Aorta (tissue), 5 donors: ENCODE measurements around the gene SGTA. TPM values are rescaled to one million over a fixed set of nuclear protein-coding genes. Genes with fewer than 3 reads are reported as not detected.

Experiments used
- ATAC-seq: fragments of 200-7000 bp; cut with Tn5 transposase; one replicate; pipeline ENCODE4 v1.9.1; 2022; ENCODE audit warnings: moderate library complexity; ENCODE audit not compliant: low FRiP score
- DNase-seq, 2 donors: peaks; one replicate each; pipeline ENCODE4 v3.0.0-alpha.2; 2020
- H3K27ac ChIP-seq, 2 donors: one replicate each; pipeline ENCODE4 v1.5.1; 2013; ENCODE audit warnings: low read length in 2 of 2, mild to moderate bottlenecking in 2 of 2, moderate library complexity in 2 of 2, control low read depth in 1 of 2, inconsistent platforms in 1 of 2, low read depth in 1 of 2
- H3K27me3 ChIP-seq, 2 donors: one replicate each; pipeline ENCODE4 v1.6.1; 2013; ENCODE audit warnings: control low read depth in 1 of 2, low read length in 1 of 2, mild to moderate bottlenecking in 1 of 2, moderate library complexity in 1 of 2; ENCODE audit not compliant: insufficient read depth in 2 of 2, control insufficient read depth in 1 of 2
- H3K36me3 ChIP-seq, 2 donors: one replicate each; pipeline ENCODE4 v1.6.1; 2013; ENCODE audit warnings: control low read depth in 1 of 2, low read length in 1 of 2, mild to moderate bottlenecking in 1 of 2; ENCODE audit not compliant: insufficient read depth in 2 of 2, control insufficient read depth in 1 of 2
- H3K4me1 ChIP-seq, 2 donors: one replicate each; pipeline ENCODE4 v1.6.1; 2013; ENCODE audit warnings: low read length in 2 of 2, control low read depth in 1 of 2, mild to moderate bottlenecking in 1 of 2, moderate library complexity in 1 of 2; ENCODE audit not compliant: insufficient read depth in 2 of 2, control insufficient read depth in 1 of 2
- H3K4me3 ChIP-seq, 2 donors: one replicate each; pipeline ENCODE4 v1.5.1; 2013; ENCODE audit warnings: low read length in 2 of 2, control low read depth in 1 of 2, mild to moderate bottlenecking in 1 of 2
- H3K9me3 ChIP-seq: one replicate; pipeline ENCODE4 v1.6.1; 2013; ENCODE audit warnings: mild to moderate bottlenecking, low read length; ENCODE audit not compliant: control insufficient read depth
- WGBS, 2 donors: extraction: QIAGEN DNeasy Blood & Tissue Kit; methylation state at CpG; one replicate each; pipeline ENCODE4 v1.1.7; 2013; 5-methylcytosine and 5-hydroxymethylcytosine counted together
- intact Hi-C, 2 donors: fragments of 100-400 bp; cut with DNase I; formaldehyde crosslinking; loops; one replicate each; pipeline versions ENCODE4 v1.14.2 to v1.15.0; 2022
- long read RNA-seq, 2 donors: library from polyadenylated mRNA; unstranded; transcript quantifications; one replicate each; pipeline ENCODE4 v2.0.0, GENCODE V29; 2020 to 2021
- polyA plus RNA-seq, 2 donors: library from polyadenylated mRNA; stranded (reverse); fragments of 200-250 nt; gene quantifications; one replicate each; pipeline ENCODE4 v1.2.3, GENCODE V29; 2013
- total RNA-seq, 2 donors: library from RNA; stranded (reverse); fragmentation: NEBNext Ultra II Directional; extraction: Animal tissue kit (Norgen Biotek cat#: 25700); gene quantifications; one replicate each; pipeline ENCODE4 v1.2.1, GENCODE V29; 2021
- donor health status: healthy with polysubstance abuse.
- donor health status: Bipolar disorder and iron deficiency.
- donor health status: DM: no; HTN: no; CAD: no.
- donor health status: DM: no; HTN: no; CAD: no.
- donor health status: DM: yes; HTN: yes; CAD: no.

SGTA gene, protein sequence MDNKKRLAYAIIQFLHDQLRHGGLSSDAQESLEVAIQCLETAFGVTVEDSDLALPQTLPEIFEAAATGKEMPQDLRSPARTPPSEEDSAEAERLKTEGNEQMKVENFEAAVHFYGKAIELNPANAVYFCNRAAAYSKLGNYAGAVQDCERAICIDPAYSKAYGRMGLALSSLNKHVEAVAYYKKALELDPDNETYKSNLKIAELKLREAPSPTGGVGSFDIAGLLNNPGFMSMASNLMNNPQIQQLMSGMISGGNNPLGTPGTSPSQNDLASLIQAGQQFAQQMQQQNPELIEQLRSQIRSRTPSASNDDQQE
- total RNA-seq, result 10 to 100 TPM; 31.5 to 32.9 TPM
- 10 to 100 TPM; 30.6 to 55.1 TPM for polyA plus RNA-seq
- long read RNA-seq, donor 1, transcript SGTA-201 (12 exons, 2,330 nt), result major isoform, 193 of 238 reads
- long read RNA-seq, donor 1, partial matches to known transcripts, result 35 of 238 reads
- long read RNA-seq, donor 1, other reads (novel, unspliced or antisense), result 10 of 238 reads
- long read RNA-seq, donor 2, transcript SGTA-201 (12 exons, 2,330 nt), result major isoform, 29 of 40 reads
- long read RNA-seq, donor 2, partial matches to known transcripts, result 8 of 40 reads
- long read RNA-seq, donor 2, other reads (novel, unspliced or antisense), result 2 of 40 reads

DNA sequence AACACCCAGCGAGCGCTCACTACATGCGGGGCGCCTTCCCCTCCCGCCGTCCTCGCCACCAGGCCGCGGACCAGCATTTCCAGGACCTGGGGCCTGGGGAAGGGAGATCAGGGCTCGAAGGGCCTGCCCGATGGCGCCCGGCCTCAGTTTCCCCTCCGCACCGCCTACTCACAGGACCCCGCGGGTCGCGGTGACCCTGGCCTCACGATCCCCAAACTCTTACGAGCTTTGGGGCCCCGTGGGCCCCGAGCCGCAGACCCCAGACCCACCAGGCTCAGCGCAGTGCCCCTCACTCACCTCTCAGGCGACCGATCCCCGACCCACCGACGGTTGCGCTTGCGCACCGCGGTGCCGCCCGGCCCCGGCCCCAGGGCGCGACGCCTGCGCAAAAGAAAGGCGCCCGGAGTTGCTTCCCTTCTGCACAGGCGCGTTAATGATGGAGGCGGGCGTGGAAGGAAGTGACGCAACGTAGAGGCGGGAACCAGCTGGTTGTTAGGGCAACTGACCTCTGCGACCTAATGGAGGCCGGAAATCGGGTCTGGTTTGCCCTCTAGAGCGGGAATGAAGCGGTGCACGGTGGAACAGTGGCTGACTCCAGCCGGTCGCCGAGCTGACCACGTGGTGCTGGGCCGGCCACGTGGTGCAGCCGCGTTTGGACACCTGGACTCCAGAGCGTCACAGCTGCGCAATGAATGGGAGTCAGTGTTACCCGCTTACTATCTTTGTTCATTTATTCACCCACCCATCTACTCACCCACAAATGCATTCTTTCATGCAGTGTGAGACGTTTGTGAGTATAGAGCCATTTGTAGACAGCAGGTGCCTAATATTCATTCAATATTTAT lies at the start of gene SGTA:
Gene SGTA (minus strand): TSS at position 338 of the 845 bp plus-strand sequence. CDS start 14,205 bp downstream, outside the sequence.
- Histone ChIP-seq H3K27ac (peak within 1 kb of the TSS in 1 of 2 donors; percentile 43), H3K9me3 (no peaks in the 10 kb centered on the region), H3K36me3 (no peaks in the 10 kb centered on the region), H3K27me3 (no peaks in the 10 kb centered on the region), H3K4me3 (peak within 1 kb of the TSS; percentile 74 to 81), H3K4me1 (peaks cover 0 to 1% of the 10 kb centered on the region in 2 donors)
- WGBS, 2 donors, result 0% methylated on average over 51 to 68 of the region's 68 CpGs
- DNase-seq, result peak; percentile 98 to 99
- ATAC-seq, result peak; percentile 93
- intact Hi-C loops, result no loop called here

DNA sequence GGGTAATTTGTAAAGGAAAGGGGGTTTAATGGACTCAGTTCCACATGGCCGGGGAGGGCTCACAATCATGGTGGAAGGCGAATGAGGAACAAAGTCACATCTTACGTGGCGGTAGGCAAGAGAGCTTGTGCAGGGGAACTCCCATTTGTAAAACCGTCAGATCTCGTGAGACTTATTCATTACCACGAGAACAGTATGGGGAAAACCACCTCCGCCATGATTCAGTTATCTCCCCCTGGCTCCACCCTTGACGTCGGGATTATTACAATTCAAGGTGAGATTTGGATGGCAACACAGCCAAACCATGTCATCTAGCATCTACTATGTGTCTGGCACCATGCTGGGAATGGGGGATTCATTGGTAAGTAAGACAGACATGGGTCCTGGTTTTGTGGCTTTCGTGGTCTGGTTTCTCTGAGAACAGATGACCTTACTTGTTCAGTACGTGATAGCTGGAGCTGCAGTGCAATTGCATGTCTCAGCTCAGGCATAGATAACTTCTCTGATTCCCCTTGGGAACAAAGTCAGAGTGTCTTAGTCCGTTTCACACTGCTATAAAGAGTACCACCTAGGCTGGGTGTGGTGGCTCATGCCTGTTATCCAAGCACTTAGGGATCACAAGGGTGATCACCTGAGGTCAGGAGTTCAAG lies 44.9 kb upstream of the SGTA start:
- peaks cover 7 to 13% of the 10 kb centered on the region in 2 donors for H3K36me3 ChIP-seq
- ATAC-seq (no peak), DNase-seq (no peak)
- no peak overlapping the region for H3K4me3 ChIP-seq
- H3K9me3 ChIP-seq, result peaks cover 8% of the 10 kb centered on the region
- H3K4me1 ChIP-seq, result no peaks in the 10 kb centered on the region
- H3K27ac ChIP-seq, result no peak overlapping the region
- intact Hi-C loops, result no loop called here
- no peaks in the 10 kb centered on the region for H3K27me3 ChIP-seq
- 90 to 97% methylated on average over 13 of the region's 13 CpGs for WGBS, 2 donors

DNA sequence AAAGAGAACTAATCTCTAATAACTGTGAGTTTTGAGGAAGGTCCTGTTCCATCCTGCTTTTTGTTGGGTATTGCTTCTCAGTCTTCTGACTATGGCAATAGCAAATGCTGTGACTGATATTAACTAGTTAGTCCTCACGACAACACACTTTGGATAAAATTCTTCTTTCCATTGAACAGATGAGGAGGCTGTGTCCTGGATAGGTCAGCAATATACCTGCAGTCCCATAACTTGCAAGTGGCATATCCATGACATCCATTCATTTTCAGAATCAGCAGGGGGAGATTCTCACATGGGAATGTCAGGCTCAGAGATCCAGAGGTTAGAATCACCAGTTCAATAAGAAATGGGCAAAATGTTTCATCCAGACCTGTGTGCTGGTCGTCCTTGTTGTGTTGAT lies 43.9 kb upstream of the SGTA start:
- Histone ChIP-seq H3K4me1 (no peaks in the 10 kb centered on the region), H3K4me3 (no peak overlapping the region), H3K27me3 (no peaks in the 10 kb centered on the region), H3K9me3 (peaks cover 2% of the 10 kb centered on the region), H3K36me3 (peaks cover 0 to 7% of the 10 kb centered on the region in 2 donors), H3K27ac (no peak overlapping the region)
- no peak for DNase-seq
- ATAC-seq, result no peak
- WGBS, 2 donors, result 85 to 96% methylated on average over 2 of the region's 2 CpGs
- intact Hi-C loops, result no loop called here

DNA sequence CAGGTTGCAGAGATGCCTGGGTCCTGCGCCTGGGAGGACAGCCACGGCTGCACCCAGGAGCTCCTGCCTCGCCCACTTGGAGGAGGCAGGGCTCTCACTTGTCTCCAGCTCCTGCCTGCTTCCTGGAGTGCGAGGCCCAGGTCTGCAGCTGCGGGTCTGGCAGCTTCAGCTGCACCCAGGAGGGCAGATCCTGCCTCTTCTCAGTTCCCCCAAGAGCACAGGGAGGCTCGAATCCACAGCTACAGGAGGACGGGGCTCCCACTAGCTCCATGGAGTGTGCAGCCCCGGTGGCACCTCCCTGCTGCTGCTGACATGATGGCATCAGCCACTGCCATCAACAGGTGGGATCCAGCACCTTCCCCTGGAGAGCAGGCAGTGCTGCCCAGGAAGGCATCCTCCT lies 41.1 kb upstream of the SGTA start:
- H3K9me3 ChIP-seq, result no peaks in the 10 kb centered on the region
- no peak overlapping the region for H3K4me3 ChIP-seq
- no peaks in the 10 kb centered on the region for H3K27me3 ChIP-seq
- intact Hi-C loops, result no loop called here
- H3K4me1 ChIP-seq, result no peaks in the 10 kb centered on the region
- DNase-seq (no peak), ATAC-seq (no peak)
- H3K27ac ChIP-seq, result no peak overlapping the region
- WGBS, 2 donors, result 77 to 86% methylated on average over 8 of the region's 8 CpGs
- peaks cover 0 to 7% of the 10 kb centered on the region in 2 donors for H3K36me3 ChIP-seq

DNA sequence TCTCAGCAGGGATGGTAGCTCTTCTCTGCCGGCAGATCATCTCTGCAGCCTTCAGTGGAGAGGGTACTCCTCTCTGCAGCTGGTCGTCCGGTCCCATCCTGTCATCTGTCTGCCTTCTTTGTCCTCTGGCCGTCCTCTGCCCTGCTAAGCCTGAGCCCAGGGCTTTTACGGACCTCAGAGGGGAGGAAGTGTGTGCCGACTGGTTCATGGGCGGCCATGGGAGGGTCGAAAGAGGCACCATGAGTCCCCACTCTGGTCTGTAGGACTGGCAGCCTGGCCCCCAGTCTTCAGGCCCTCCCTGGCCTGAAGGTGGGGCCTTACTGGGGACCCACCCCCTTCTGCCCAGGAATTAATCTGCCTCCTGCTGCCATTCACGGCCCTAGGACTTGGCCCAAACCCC lies 40.6 kb upstream of the SGTA start:
- H3K36me3 ChIP-seq, result peaks cover 0 to 7% of the 10 kb centered on the region in 2 donors
- H3K4me3 ChIP-seq, result no peak overlapping the region
- no peaks in the 10 kb centered on the region for H3K9me3 ChIP-seq
- no peaks in the 10 kb centered on the region for H3K4me1 ChIP-seq
- intact Hi-C loops, result no loop called here
- no peak overlapping the region for H3K27ac ChIP-seq
- no peak for DNase-seq
- WGBS, 2 donors, result 76% methylated on average over 9 of the region's 9 CpGs
- no peak for ATAC-seq
- H3K27me3 ChIP-seq, result no peaks in the 10 kb centered on the region

DNA sequence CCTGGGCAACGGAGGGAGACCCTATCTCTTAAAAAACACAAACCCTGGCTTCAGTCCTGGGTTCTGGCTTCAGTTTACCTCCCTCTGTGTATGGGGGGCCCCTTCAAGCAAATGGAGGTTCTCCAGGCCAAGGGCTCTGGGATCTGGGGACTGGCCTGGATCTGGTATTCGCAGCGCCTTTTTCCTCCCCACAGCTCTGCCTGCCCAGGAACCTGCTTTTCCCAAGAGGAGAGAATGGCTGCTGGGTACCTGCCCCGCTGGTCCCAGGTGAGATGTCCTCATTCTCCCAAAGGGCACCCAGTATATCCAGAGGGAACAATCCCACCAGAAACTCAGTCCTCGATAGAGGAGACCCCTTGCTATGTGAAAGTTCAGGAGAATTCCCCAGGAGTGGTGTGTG lies 39.8 kb upstream of the SGTA start:
- H3K9me3 ChIP-seq, result no peaks in the 10 kb centered on the region
- no peak for DNase-seq
- ATAC-seq, result no peak
- WGBS, 2 donors, result 91 to 94% methylated on average over 5 of the region's 5 CpGs
- intact Hi-C loops, result no loop called here
- H3K36me3 ChIP-seq, result peaks cover 0 to 4% of the 10 kb centered on the region in 2 donors
- no peaks in the 10 kb centered on the region for H3K4me1 ChIP-seq
- H3K27ac ChIP-seq, result no peak overlapping the region
- H3K27me3 ChIP-seq, result no peaks in the 10 kb centered on the region
- H3K4me3 ChIP-seq, result no peak overlapping the region

DNA sequence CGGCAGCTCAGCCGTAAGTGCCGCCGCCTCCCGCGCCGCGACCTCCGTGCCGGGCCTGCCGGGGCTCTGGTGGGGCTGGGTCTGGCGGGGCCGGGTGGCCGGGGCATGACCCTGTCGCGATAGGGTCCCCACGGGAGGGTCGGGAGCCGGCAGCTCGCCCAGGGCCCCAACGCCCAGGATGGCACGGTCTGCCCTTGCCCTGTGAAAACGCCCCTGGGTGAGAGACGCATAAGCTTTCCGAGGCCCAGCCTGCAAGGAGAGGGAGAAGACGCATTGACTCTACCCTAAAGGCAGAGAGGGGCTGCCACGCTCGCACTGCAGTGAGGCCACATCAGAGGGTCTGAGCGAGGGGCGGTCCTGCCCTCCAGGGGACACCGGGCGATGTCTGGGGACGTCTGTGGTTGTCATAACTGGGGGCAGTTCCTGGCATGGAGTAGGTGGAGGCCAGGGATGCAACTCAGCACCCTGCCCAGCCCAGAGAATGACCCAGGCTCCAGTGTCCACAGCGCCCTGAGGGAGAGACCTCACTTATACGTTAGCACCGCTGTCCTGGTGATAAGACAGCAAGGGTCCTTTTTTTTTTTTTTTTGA lies 37.1 kb upstream of the SGTA start:
- Histone ChIP-seq H3K36me3 (peaks cover 0 to 2% of the 10 kb centered on the region in 2 donors), H3K27ac (no peak overlapping the region), H3K4me3 (peak overlapping the region; percentile 72 to 86), H3K4me1 (no peaks in the 10 kb centered on the region), H3K9me3 (no peaks in the 10 kb centered on the region), H3K27me3 (no peaks in the 10 kb centered on the region)
- ATAC-seq, result peak; percentile 37
- intact Hi-C loops, result no loop called here
- no peak for DNase-seq
- 1% methylated on average over 36 of the region's 36 CpGs for WGBS, 2 donors

DNA sequence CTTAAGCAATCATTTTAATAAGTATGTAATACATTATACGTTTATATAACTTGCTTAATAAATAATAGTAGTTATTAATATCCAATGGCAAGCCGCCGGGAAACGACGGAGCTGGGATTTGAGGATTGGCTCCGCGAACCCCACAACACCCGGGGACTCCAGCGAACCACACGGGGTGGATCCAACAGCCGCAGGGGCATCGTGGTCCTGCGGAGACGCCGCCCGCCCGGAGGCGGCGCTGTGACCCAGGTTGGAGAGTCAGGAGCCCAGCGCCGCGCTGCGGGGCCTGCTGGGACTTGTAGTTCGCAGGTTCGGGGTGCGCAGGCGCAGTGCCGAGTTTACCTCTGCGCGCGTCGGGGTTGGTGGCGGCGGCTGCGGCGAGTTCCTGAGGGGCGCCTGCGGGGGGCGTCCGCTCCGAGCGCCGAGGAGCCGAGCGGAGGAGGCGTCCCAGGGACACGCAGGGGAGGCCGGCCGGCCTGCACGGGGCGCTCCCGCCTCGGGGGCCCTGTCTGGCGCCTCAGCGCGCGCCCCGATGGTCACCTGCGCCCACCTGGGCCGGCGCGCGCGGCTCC lies 36.6 kb upstream of the SGTA start, which contains the start of gene ZNF554:
Gene ZNF554 (plus strand): TSS at position 329 of the 572 bp plus-strand sequence. CDS start 204 bp downstream, at position 533.
- intact Hi-C loops, result no loop called here
- no peaks in the 10 kb centered on the region for H3K9me3 ChIP-seq
- H3K36me3 ChIP-seq, result peaks cover 0 to 2% of the 10 kb centered on the region in 2 donors
- H3K4me3 ChIP-seq, result peak within 1 kb of the TSS; percentile 72 to 86
- DNase-seq (peak; percentile 98 to 99), ATAC-seq (peak; percentile 98)
- no peaks in the 10 kb centered on the region for H3K27me3 ChIP-seq
- H3K4me1 ChIP-seq, result no peaks in the 10 kb centered on the region
- H3K27ac ChIP-seq, result no peak within 1 kb of the TSS
- 0% methylated on average over 61 to 64 of the region's 64 CpGs for WGBS, 2 donors
